Measurements from ENCODE around the gene ALPK1.
"Not testable (repeated sequence)": the region's sequence is repeated elsewhere in the genome, so short reads cannot be mapped to it uniquely, and the experiment has no call there.

Gene ALPK1

DNA sequence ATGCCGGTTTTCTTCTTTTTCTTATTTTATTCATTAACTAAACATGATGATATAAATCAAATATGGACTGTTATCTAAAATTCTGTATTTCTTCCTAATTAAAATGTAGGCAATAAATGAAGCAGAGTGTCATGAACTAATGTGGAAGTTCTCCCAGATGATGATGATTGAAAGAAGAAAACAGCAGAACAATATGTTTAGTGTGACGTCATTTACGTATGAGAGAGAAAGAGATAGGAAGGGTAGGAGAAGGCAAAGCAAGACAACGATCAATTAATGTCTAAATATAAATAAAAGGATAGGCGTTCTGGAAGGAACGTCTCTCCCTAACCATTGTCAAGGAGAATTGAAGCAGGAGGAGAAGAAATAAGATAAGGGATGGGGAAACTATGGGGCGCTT, 113.6 kb downstream of the ALPK1 start:
- ATAC-seq (ENCODE audit: low read depth) (no peak), DNase-seq (ENCODE audit: low spot score in 2 of 2) (no peak)
- H3K27me3 Mint-ChIP-seq: no peaks in the 10 kb centered on the region
- no peak overlapping the region for H3K4me3 Mint-ChIP-seq
- no peak overlapping the region for H3K27ac Mint-ChIP-seq
- no peaks in the 10 kb centered on the region for H3K4me1 Mint-ChIP-seq
- H3K36me3 Mint-ChIP-seq: peaks cover 11% of the 10 kb centered on the region
- H3K9me3 Mint-ChIP-seq: no peaks in the 10 kb centered on the region

DNA sequence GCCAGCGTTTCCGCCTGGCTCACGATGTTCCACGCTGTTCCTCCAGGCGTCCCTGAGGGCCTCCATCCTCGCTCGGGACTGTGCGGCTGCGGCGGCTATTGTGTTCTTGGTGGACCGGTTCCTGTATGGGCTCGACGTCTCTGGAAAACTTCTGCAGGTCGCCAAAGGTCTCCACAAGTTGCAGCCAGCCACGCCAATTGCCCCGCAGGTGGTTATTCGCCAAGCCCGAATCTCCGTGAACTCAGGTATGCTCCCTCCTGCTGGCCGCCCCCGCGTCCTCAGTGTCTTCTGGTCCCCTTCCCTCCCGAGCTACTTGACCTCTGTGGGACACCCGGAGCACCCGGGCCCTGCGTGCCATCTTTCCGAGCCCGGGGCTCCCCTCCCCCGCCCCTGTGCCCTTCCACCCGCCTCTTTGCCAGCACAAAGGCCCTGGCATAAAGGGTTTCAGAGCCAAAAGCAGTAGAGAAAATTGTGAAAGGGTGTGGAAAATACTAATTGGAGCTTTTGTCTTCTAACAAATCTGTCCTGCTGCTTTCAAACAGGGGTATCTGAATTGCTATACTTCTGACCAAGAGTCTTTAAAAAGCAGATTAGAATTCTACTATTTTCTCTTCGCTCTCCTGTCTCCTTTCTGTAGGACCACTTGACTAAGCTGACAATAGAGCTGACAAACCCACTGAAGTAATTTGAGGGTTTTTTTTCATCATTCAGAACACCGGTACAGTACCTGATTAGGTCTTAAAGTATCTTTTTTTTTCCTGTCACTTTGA, 114.8 kb downstream of the ALPK1 start:
- H3K27me3 Mint-ChIP-seq: no peaks in the 10 kb centered on the region
- no peaks in the 10 kb centered on the region for H3K4me1 Mint-ChIP-seq
- H3K27ac Mint-ChIP-seq: no peak overlapping the region
- H3K9me3 Mint-ChIP-seq: no peaks in the 10 kb centered on the region
- H3K4me3 Mint-ChIP-seq: no peak overlapping the region
- peaks cover 10% of the 10 kb centered on the region for H3K36me3 Mint-ChIP-seq
- ATAC-seq (ENCODE audit: low read depth) (no peak), DNase-seq (ENCODE audit: low spot score in 2 of 2) (no peak)

DNA sequence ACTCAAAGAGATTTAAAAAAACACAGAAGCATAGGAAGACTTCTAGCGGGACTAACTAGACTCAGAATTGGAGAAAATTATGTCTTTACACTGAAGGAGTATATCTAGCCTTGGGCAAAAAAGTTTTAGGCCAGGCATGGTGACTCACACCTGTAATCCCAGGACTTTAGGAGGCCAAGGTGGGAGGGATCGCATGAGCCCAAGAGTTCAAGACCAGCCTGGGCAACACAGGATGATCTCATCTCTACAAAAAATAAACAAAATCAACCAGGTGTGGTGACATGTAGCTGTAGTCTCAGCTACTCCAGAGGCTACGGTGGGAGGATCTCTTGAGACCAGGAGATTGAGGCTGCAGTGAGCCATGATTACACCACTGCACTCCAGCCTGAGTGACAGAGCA, 119.3 kb downstream of the ALPK1 start:
- Mint-ChIP-seq H3K4me3 (no peak overlapping the region), H3K9me3 (no peaks in the 10 kb centered on the region), H3K36me3 (peaks cover 10% of the 10 kb centered on the region), H3K27ac (no peak overlapping the region), H3K4me1 (no peaks in the 10 kb centered on the region), H3K27me3 (no peaks in the 10 kb centered on the region)
- DNase-seq (ENCODE audit: low spot score in 2 of 2): no peak
- no peak for ATAC-seq (ENCODE audit: low read depth)

DNA sequence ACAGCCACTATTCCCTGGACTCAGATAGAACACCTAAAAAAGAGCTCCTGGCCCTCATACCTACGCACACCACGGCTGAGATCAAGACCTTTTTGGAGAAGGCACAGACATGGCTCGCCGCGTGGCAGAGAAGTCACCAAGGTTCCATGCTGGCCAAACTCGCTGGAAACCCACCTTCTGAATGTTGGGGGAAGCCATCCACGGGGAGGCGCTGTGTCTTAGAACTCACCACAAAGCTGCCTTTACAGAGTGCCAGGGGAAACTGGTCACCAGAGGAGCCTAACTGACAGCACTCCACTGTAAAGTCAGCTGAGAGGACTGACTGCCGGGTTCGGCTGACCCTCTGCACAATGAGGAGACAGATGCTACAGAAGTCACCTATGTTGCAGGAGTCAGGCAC, 120.9 kb downstream of the ALPK1 start:
- Mint-ChIP-seq H3K36me3 (peaks cover 16% of the 10 kb centered on the region), H3K4me1 (no peaks in the 10 kb centered on the region), H3K27me3 (no peaks in the 10 kb centered on the region), H3K27ac (no peak overlapping the region), H3K9me3 (no peaks in the 10 kb centered on the region), H3K4me3 (no peak overlapping the region)
- no peak for ATAC-seq (ENCODE audit: low read depth)
- no peak for DNase-seq (ENCODE audit: low spot score in 2 of 2)

DNA sequence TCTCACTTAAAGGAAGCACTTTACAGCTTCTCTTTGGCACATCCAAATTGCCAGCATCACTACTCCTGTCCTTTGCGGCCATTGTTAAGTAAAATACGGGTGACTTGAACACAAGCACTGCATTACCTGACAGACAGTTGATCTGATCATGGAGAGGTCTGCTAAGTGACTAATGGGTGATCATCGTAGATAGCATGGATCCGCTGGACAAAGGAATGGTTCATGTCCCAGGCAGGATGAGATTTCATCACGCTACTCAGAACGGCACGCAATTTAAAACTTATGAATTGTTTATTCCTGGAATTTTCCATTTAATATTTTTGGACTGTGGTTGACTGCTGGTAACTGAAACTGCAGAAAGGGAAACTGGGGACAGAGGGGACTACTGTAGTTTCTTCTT, 124.7 kb downstream of the ALPK1 start:
- DNase-seq (ENCODE audit: low spot score in 2 of 2) (no peak), ATAC-seq (ENCODE audit: low read depth) (no peak)
- H3K9me3 Mint-ChIP-seq: no peaks in the 10 kb centered on the region
- no peaks in the 10 kb centered on the region for H3K4me1 Mint-ChIP-seq
- no peaks in the 10 kb centered on the region for H3K27me3 Mint-ChIP-seq
- H3K4me3 Mint-ChIP-seq: no peak overlapping the region
- H3K27ac Mint-ChIP-seq: no peak overlapping the region
- peaks cover 18% of the 10 kb centered on the region for H3K36me3 Mint-ChIP-seq

DNA sequence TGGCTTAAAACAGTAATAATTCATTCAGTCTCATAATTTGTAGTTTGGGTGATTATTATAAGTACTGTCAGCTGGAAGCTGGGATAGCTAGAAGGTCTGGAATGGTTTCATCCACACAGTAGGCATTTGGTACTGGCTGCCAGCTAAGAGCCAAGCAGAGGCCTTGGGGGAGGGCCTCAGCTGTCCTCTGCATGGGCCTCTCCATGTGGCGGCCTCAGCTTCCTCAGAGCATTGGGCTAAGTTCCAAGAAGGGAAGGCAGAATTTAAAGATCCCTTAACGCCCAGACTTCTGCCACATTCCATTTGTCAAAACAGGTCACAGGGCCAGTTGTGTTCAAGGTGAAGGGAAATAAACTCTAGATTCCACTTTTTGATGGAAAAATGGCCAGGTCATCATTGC, 125.5 kb downstream of the ALPK1 start:
- Mint-ChIP-seq H3K27ac (no peak overlapping the region), H3K36me3 (peaks cover 21% of the 10 kb centered on the region), H3K4me3 (no peak overlapping the region), H3K9me3 (no peaks in the 10 kb centered on the region), H3K4me1 (no peaks in the 10 kb centered on the region), H3K27me3 (no peaks in the 10 kb centered on the region)
- ATAC-seq (ENCODE audit: low read depth) (no peak), DNase-seq (ENCODE audit: low spot score in 2 of 2) (no peak)

DNA sequence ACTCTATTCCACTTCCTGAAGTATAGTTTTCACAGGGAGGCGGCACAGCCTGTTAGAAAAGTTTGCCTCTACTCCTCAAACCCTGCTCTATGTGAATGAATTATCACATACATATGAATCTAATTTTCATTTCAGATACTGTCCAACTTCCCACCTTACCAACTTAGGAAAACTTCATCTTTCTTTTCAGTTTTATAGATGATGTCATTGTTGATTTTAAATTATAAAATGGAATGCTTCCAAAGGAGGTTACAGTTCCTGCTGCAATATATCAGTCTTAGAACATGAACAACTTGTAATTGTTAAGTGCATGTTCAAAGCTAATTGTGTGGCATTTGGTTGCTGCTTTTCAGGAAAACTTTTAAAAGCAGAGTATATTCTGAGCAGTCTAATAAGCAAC, 126.4 kb downstream of the ALPK1 start:
- Mint-ChIP-seq H3K27me3 (no peaks in the 10 kb centered on the region), H3K4me1 (no peaks in the 10 kb centered on the region), H3K9me3 (no peaks in the 10 kb centered on the region), H3K4me3 (no peak overlapping the region), H3K36me3 (peaks cover 27% of the 10 kb centered on the region), H3K27ac (no peak overlapping the region)
- DNase-seq (ENCODE audit: low spot score in 2 of 2) (no peak), ATAC-seq (ENCODE audit: low read depth) (no peak)

DNA sequence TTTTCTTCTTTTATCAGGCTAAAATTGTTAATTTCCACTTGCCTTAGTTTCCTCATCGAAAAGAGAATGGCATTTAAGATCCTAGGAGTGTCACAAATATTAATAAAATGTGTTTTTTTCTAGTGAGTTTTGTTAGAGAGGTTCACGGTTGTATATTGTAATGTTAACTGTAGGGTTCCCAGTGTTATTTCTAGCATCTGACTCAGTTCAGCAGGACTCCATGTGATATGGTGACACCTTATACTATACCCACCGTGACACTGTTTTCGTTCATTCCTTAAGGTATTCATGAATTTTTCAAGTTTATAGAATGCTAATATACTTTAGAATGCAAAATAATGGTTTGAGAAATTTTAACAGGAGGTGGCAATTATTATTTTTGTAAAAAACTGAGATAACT, 128.7 kb downstream of the ALPK1 start:
- no peaks in the 10 kb centered on the region for H3K27me3 Mint-ChIP-seq
- no peak for DNase-seq (ENCODE audit: low spot score in 2 of 2)
- H3K36me3 Mint-ChIP-seq: peaks cover 27% of the 10 kb centered on the region

DNA sequence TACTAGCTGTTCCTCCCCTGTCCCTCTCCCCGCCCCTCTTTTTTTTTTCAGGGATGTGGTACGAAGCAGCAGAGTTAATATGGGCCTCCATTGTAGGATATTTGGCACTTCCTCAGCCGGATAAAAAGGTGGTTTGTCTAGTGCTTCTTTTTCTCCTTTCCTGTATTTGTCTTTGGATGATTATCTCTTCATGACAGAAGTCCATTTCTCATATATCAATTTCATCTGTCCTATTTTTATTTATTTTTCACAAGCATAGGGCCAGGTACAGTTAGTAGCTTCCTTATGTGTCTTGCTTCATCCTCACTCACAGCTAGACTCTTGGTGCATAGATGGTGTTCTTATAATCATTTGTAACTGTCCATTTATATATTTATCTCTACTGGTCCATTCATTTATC, 129.2 kb downstream of the ALPK1 start:
- no peak overlapping the region for H3K4me3 Mint-ChIP-seq
- DNase-seq (ENCODE audit: low spot score in 2 of 2): no peak
- no peaks in the 10 kb centered on the region for H3K27me3 Mint-ChIP-seq
- no peaks in the 10 kb centered on the region for H3K4me1 Mint-ChIP-seq
- H3K27ac Mint-ChIP-seq: no peak overlapping the region
- no peaks in the 10 kb centered on the region for H3K9me3 Mint-ChIP-seq
- ATAC-seq (ENCODE audit: low read depth): no peak
- peaks cover 30% of the 10 kb centered on the region for H3K36me3 Mint-ChIP-seq

More for the DNA sequence above, 128.7 kb downstream of the ALPK1 start:
- Mint-ChIP-seq H3K9me3 (no peaks in the 10 kb centered on the region), H3K4me3 (no peak overlapping the region), H3K27ac (no peak overlapping the region), H3K4me1 (no peaks in the 10 kb centered on the region)
- no peak for ATAC-seq (ENCODE audit: low read depth)

DNA sequence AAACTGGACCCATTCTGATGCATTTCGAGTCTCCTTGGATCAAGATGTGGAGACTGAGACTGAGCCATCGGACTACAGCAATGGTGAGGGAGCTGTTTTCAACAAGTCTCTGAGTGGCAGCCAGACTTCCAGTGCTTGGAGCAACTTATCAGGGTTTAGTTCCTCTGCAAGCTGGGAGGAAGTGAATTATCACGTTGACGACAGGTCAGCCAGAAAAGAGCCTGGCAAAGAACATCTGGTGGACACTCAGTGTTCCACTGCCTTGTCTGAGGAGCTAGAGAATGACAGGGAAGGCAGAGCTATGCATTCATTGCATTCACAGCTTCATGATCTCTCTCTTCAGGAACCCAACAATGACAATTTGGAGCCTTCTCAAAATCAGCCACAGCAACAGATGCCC, 134.0 kb downstream of the ALPK1 start:
- Mint-ChIP-seq H3K36me3 (peaks cover 26% of the 10 kb centered on the region), H3K4me3 (no peak overlapping the region), H3K9me3 (no peaks in the 10 kb centered on the region), H3K27ac (no peak overlapping the region), H3K4me1 (no peaks in the 10 kb centered on the region), H3K27me3 (no peaks in the 10 kb centered on the region)
- ATAC-seq (ENCODE audit: low read depth): no peak
- DNase-seq (ENCODE audit: low spot score in 2 of 2): no peak

DNA sequence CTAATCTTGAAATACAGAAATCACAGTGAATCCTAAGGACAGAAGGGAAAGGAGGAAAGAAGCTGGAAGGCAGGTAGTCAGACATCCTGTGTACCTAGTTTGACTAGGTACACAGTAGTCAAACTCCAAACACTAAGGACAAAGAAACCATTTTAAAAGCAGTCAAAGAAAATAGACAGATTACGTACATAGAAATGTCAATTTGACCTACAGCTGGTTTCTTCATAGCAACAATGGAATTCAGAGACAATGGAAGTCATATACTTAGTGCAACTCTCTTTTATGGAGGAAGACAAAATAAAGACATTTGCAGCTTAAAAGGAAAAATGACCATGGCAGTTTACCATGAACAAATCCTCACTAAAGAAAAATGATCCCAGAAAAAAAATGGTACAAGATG, 139.8 kb downstream of the ALPK1 start:
- no peaks in the 10 kb centered on the region for H3K4me1 Mint-ChIP-seq
- H3K36me3 Mint-ChIP-seq: peaks cover 37% of the 10 kb centered on the region
- no peak overlapping the region for H3K27ac Mint-ChIP-seq
- ATAC-seq (ENCODE audit: low read depth) (no peak), DNase-seq (ENCODE audit: low spot score in 2 of 2) (no peak)
- no peaks in the 10 kb centered on the region for H3K27me3 Mint-ChIP-seq
- H3K4me3 Mint-ChIP-seq: no peak overlapping the region
- H3K9me3 Mint-ChIP-seq: peaks cover 1% of the 10 kb centered on the region

DNA sequence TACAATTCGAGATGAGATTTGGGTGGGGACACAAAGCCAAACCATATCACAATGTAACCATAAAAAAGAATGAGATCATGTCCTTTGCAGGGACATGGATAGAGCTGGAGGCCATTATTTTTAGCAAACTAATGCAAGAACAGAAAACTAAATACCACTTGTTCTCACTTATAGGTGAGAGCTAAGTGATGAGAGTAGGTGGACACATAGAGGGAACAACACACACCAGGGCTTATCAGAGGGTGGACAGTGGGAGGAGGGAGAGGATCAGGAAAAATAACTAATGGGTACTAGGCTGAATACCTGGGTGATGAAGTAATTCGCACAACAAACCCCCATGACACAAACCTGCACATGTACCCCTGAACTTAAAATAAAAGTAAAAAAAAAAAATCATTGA, 145.1 kb downstream of the ALPK1 start:
- not testable (repeated sequence) for DNase-seq (ENCODE audit: low spot score in 2 of 2); H3K27me3 Mint-ChIP-seq; H3K4me1 Mint-ChIP-seq; H3K4me3 Mint-ChIP-seq; ATAC-seq (ENCODE audit: low read depth); H3K27ac Mint-ChIP-seq
- Mint-ChIP-seq H3K9me3 (peaks cover 22% of the 10 kb centered on the region), H3K36me3 (peaks cover 53% of the 10 kb centered on the region)

DNA sequence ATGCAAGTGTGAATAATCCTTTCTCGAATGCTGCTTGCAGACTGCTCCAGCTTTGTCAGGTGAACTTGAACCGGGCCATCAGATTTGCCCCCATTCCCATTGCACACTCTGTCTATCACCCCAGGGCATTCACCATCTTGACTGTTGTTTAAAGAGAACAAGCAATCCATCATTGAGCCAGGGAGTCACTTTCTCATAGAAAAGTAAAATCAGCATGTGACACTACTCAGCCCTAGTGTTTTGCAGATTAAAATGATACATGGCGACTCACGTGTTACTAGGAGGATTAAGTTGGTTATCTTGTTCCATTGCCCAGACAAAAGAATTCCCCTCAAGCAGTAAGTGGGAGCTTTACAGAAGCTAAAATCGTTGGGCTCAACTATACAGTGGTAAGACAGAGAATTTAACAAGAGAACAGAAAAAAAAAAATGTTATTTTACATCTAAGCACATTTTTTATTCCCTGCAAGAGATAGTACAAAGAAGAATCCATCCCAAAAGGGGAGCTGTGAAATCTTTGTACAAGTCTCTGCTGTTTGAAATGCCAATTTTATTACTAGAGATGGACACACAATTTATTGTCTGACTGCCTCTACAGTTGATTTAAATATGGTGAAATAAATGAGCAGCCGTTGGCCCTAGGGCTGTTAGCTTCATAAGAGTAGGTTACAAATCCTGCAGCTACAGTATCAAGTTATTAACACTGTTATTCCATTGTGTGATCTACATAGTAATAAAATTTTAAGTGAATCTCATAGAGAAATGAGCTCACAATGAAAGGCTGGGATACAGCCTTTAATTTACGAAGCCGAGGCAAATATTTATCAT, 151.3 kb downstream of the ALPK1 start:
- Mint-ChIP-seq H3K9me3 (peaks cover 13% of the 10 kb centered on the region), H3K36me3 (peaks cover 21% of the 10 kb centered on the region), H3K4me1 (no peaks in the 10 kb centered on the region), H3K4me3 (no peak overlapping the region), H3K27me3 (no peaks in the 10 kb centered on the region), H3K27ac (no peak overlapping the region)
- no peak for ATAC-seq (ENCODE audit: low read depth)
- no peak for DNase-seq (ENCODE audit: low spot score in 2 of 2)

DNA sequence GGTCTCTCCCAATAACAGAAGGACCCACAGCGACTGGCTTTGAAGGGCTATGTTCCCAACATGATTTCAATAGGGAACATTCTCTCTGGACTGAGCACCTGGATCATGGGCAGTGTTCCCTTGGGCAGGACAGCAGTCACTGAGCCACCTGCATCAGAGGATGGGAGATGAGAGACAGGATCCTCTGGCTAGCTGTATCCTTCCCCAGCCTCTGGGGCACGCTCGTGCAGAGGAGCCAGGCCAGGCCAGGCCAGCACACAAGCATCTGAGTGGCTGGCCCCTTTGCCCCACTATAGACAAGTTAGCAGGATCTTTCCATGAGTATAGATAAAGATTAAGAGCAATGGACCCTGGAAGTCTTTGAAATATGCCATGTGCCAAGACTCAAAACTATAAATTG, 152.5 kb downstream of the ALPK1 start:
- Mint-ChIP-seq H3K27me3 (no peaks in the 10 kb centered on the region), H3K4me3 (no peak overlapping the region), H3K36me3 (peaks cover 14% of the 10 kb centered on the region), H3K27ac (no peak overlapping the region), H3K4me1 (no peaks in the 10 kb centered on the region), H3K9me3 (peaks cover 9% of the 10 kb centered on the region)
- no peak for DNase-seq (ENCODE audit: low spot score in 2 of 2)
- no peak for ATAC-seq (ENCODE audit: low read depth)

DNA sequence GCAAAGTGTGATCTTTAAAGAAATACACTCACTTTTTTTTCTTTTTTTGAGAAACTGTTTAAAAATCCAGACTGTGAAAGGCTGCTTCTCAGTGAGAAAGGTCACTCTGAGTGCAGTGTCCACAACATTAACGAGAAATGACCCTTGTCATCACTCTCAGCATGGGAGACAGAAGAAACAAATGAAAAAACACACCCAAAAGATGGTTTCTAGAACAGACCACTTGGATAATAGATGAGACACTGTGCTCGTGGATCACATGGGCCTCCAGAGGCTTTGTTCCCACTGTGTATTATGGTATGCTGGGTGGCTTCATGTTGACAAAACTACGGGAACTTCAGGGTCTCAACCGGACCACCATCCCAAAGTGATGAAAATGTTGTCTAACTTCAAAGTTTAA, 153.9 kb downstream of the ALPK1 start:
- Mint-ChIP-seq H3K4me1 (no peaks in the 10 kb centered on the region), H3K27ac (no peak overlapping the region), H3K4me3 (no peak overlapping the region), H3K36me3 (peaks cover 9% of the 10 kb centered on the region), H3K27me3 (peaks cover 2% of the 10 kb centered on the region), H3K9me3 (peaks cover 3% of the 10 kb centered on the region)
- DNase-seq (ENCODE audit: low spot score in 2 of 2) (no peak), ATAC-seq (ENCODE audit: low read depth) (no peak)

Data from memory B cell (primary cell).